Muscle of leg (tissue), 11 donors: Measurements from ENCODE around the gene USP48. TPM values are rescaled to one million over a fixed set of nuclear protein-coding genes. Genes with fewer than 3 reads are reported as not detected.
A peak's percentile ranks its signal among the peaks of the same experiment; 100 is the strongest.
"Not testable (repeated sequence)": the region's sequence is repeated elsewhere in the genome, so short reads cannot be mapped to it uniquely, and the experiment has no call there.

Experiments used
- DNase-seq: peaks from one replicate; pipeline ENCODE4 v3.0.0; 2013
- H3K27ac ChIP-seq: one replicate; pipeline ENCODE4 v1.5.1; 2013; ENCODE audit warnings: mild to moderate bottlenecking, low read length, control low read depth
- H3K27me3 ChIP-seq: one replicate; pipeline ENCODE4 v1.6.1; 2013; ENCODE audit warnings: low read length; ENCODE audit not compliant: control insufficient read depth, insufficient read depth
- H3K36me3 ChIP-seq: one replicate; pipeline ENCODE4 v1.6.1; 2013; ENCODE audit warnings: low read length; ENCODE audit not compliant: control insufficient read depth, insufficient read depth
- H3K4me1 ChIP-seq: one replicate; pipeline ENCODE4 v1.6.1; 2013; ENCODE audit warnings: low read length; ENCODE audit not compliant: control insufficient read depth, insufficient read depth
- H3K4me3 ChIP-seq: one replicate; pipeline ENCODE4 v1.5.1; 2013; ENCODE audit warnings: low read length, control low read depth
- H3K9me3 ChIP-seq: replicated peaks from 2 replicates; pipeline ENCODE4 v1.6.1; 2013; ENCODE audit warnings: low read depth, low read length; ENCODE audit not compliant: control insufficient read depth
- WGBS: methylation state at CpG from one replicate; pipeline ENCODE4 v1.1.5; 2013; ENCODE audit warnings: missing lambda C conversion rate; ENCODE audit not compliant: insufficient coverage; 5-methylcytosine and 5-hydroxymethylcytosine counted together
- polyA plus RNA-seq, 8 donors: library from polyadenylated mRNA; unstranded; fragments of 120-200 nt; gene quantifications; one replicate each; pipeline versions ENCODE4 v1.2.1 to v1.2.3, GENCODE V29; 2013; ENCODE audit warnings: inconsistent platforms in 1 of 8, low replicate concordance in 1 of 8; ENCODE audit not compliant: insufficient read length in 8 of 8, insufficient read depth in 1 of 8
- total RNA-seq: library from RNA; stranded (reverse); fragments of 120-200 nt; gene quantifications from one replicate; pipeline ENCODE4 v1.2.4, GENCODE V29; 2013

USP48 gene
- total and polyA plus RNA-seq, 9 donors, result 29.3 to 56.6 (median 43.3) TPM

GRCh38 chr1:21631944-21632887 lies 150.7 kb downstream of the USP48 start:
- H3K4me3 ChIP-seq, result no peak overlapping the region
- H3K36me3 ChIP-seq, result no peaks in the 10 kb centered on the region
- no peak overlapping the region for H3K27ac ChIP-seq
- H3K4me1 ChIP-seq, result peaks cover 16% of the 10 kb centered on the region
- peaks cover 8% of the 10 kb centered on the region for H3K27me3 ChIP-seq
- no peak for DNase-seq
- H3K9me3 ChIP-seq, result no peaks in the 10 kb centered on the region
- 53% methylated on average over 10 of the region's 19 CpGs for WGBS

- not testable (repeated sequence) for H3K9me3 ChIP-seq, H3K27me3 ChIP-seq, H3K27ac ChIP-seq, DNase-seq, H3K36me3 ChIP-seq, H3K4me3 ChIP-seq
- WGBS, result 72% methylated on average over 4 of the region's 8 CpGs
- peaks cover 16% of the 10 kb centered on the region for H3K4me1 ChIP-seq
Observed at GRCh38 chr1:21631590-21631943, 151.4 kb downstream of the USP48 start.

DNA sequence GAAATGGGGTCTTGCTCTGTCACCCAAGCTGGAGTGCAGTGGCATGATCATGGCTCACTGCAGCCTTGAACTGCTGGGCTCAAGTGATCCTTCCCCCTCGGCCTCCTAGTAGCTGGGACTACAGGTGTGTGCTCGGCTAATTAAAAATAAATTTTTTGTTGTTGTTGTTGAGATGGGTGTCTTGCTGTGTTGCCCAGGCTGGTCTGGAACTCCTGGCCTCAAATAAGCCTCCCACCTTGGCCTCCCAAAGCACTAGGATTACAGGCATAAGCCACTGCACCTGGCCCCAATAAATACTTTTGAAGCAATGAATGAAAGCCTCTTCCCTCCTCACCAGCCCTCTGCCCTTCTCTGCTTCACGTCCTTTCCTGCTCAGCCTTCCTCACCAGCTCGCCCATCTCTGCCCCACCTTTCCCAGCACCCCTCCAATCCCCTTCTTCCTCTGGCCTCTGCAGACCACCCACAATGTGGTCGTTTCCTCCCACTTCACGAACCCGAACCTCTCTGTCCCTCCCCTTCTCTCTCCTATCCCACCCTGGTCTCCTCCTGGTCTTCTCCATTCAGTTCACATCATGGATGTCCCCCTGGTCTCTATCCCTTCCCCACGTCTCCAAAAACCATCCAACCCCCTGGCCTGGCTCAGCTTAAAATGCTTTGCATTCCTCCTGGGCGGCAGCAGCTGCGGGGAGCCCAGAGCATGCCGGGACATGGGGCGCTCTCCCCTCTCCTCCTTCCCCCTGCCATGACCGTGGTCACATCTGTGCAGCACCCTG lies 152.2 kb downstream of the USP48 start:
- Histone ChIP-seq H3K9me3 (no peaks in the 10 kb centered on the region), H3K27ac (no peak overlapping the region), H3K36me3 (no peaks in the 10 kb centered on the region), H3K27me3 (peaks cover 8% of the 10 kb centered on the region), H3K4me3 (no peak overlapping the region), H3K4me1 (peaks cover 16% of the 10 kb centered on the region)
- peak; percentile 42 for DNase-seq
- WGBS, result 7% methylated on average over 11 of the region's 13 CpGs

- no peak overlapping the region for H3K4me3 ChIP-seq
- no peaks in the 10 kb centered on the region for H3K36me3 ChIP-seq
- H3K4me1 ChIP-seq, result peaks cover 18% of the 10 kb centered on the region
- H3K27me3 ChIP-seq, result peaks cover 7% of the 10 kb centered on the region
- no peaks in the 10 kb centered on the region for H3K9me3 ChIP-seq
- WGBS, result 83% methylated on average over 1 of the region's 4 CpGs
- DNase-seq, result no peak
- no peak overlapping the region for H3K27ac ChIP-seq
Observed at GRCh38 chr1:21629971-21630370, 153.0 kb downstream of the USP48 start.

DNA sequence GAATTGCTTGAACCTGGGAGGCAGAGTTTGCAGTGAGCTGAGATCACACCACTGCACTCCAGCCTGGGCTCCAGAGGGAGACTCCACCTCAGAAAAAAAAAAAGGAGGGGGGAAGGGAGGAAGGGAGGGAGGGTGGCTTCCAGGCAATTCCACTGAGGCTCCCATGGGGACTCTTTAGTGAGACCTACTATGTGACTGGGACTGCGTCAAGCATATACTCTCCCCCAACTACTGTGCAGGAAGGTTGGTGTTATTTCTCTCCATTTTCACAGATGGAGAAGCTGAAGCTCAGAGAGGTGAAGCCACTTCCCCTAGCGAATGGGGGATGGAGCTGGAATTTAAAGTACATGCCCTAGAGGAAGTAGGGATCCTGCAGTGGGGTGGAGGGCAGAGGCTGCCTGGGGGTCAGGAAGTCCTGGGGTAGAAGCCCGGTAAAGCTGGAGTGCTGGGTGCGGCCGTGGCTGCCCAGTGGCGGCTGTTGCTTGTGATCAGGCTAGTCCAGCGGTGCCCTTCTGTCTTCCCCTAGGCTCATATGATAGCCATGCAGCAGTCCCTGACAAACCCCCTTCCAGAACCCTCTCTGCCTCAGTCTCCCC lies 154.1 kb downstream of the USP48 start:
- peaks cover 29% of the 10 kb centered on the region for H3K4me1 ChIP-seq
- H3K4me3 ChIP-seq, result no peak overlapping the region
- no peak for DNase-seq
- 61% methylated on average over 5 of the region's 7 CpGs for WGBS
- H3K27me3 ChIP-seq, result peaks cover 5% of the 10 kb centered on the region
- no peak overlapping the region for H3K27ac ChIP-seq
- H3K36me3 ChIP-seq, result no peaks in the 10 kb centered on the region
- no peaks in the 10 kb centered on the region for H3K9me3 ChIP-seq

Other genes starting within 250 kb of the USP48 start
- 0.62 TPM for gene RAP1GAP, start 113.8 kb downstream of the USP48 start, total RNA-seq
- gene RAP1GAP, start 113.8 kb downstream of the USP48 start, polyA plus RNA-seq, result 1 to 10 TPM; 1.0 to 4.9 (median 1.9) TPM
- 1.5 TPM for gene LDLRAD2, start 29.1 kb upstream of the USP48 start, total RNA-seq
- 1 to 10 TPM; 4.7 to 9.1 (median 6.8) TPM for gene LDLRAD2, start 29.1 kb upstream of the USP48 start, polyA plus RNA-seq
- gene HSPG2, start 154.2 kb upstream of the USP48 start, total RNA-seq, result 149 TPM
- gene HSPG2, start 154.2 kb upstream of the USP48 start, polyA plus RNA-seq, result 100 to 1,000 TPM; 245 to 460 (median 360) TPM
- gene CELA3B, start 193.9 kb upstream of the USP48 start, total RNA-seq, result not detected
- gene CELA3B, start 193.9 kb upstream of the USP48 start, polyA plus RNA-seq, result under 1 TPM in 5 of 8 donors, not detected in 3; 0.17 to 0.45 (median 0.31) TPM
- gene CELA3A, start 218.5 kb upstream of the USP48 start, total RNA-seq, result not detected
- gene CELA3A, start 218.5 kb upstream of the USP48 start, polyA plus RNA-seq, result 1 to 10 TPM in 1 of 8 donors, under 1 TPM in 3, not detected in 4; 0.21 to 1.2 (median 0.79) TPM